Stimulated activated CD4-positive, alpha-beta T cell treated with anti-CD3 and anti-CD28 coated beads, Interleukin-4, amount 100 ng/mL, for 1 hour (primary cell): Measurements from ENCODE around the gene TUFM.
"Not testable (repeated sequence)": the region's sequence is repeated elsewhere in the genome, so short reads cannot be mapped to it uniquely, and the experiment has no call there.

Experiments
- DNase-seq: peaks from one replicate; pipeline ENCODE4 v3.0.0-alpha.2; 2020

Gene TUFM

GRCh38 chr16:28875134-28876018, 29.2 kb upstream of the TUFM start:
- DNase-seq, result no peak

- DNase-seq, result no peak
Measured at GRCh38 chr16:28874406-28874805, 28.3 kb upstream of the TUFM start.

- DNase-seq, result peak; percentile 61
Measured at GRCh38 chr16:28873543-28874201, 27.5 kb upstream of the TUFM start.

- DNase-seq, result no peak
Measured at GRCh38 chr16:28872952-28873351, 26.8 kb upstream of the TUFM start.

- no peak for DNase-seq
Measured at GRCh38 chr16:28869201-28869600, 23.1 kb upstream of the TUFM start.

DNA sequence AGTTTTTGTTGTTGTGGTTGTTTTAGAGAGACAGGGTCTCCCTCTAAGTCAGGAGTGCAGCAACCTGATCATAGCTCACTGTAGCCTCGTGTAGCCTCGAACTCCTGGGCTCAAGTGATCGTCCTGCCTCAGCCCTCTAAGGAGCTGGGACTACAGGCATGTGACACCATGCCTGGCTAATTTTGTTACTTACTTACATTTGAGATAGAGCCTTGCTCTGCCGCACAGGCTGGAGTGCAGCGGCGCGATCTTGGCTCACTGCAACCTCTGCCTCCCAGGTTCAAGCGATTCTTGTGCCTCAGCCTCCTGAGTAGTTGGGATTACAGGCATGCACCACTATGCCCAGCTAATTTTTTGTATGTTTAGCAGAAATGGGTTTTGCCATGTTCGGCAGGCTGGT, 21.5 kb upstream of the TUFM start:
- not testable (repeated sequence) for DNase-seq

DNA sequence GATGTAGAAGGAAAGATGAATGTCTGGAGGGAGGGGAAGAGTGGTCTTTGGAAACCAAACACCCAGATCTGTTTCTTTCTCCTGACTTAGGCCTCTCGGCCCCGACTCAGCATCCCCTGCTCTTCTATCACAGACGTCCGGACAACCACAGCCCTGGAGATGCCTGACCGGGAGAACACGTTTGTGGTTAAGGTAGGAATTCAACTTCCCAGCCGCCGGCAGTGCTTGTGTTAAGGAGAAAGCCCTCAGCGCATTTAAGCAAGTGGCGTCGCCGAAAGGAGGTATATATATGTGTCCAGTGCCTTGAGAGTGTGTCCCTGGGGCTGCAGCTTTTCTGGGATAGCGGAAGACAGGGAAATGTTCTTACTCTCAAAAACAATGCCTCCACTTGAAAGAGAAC, 21.1 kb upstream of the TUFM start:
- no peak for DNase-seq

DNA sequence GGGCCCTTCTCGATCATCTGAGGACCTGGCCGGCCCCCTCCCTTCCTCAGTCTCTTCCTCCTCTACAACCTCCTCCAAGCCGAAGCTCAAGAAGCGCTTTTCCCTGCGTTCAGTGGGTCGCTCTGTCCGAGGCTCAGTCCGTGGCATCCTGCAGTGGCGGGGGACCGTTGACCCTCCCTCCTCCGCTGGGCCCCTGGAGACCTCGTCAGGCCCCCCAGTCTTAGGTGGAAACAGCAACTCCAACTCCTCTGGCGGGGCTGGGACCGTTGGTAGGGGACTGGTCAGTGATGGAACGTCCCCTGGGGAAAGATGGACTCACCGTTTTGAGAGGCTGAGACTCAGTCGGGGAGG, 20.3 kb upstream of the TUFM start:
- no peak for DNase-seq

GRCh38 chr16:28865722-28866453, 19.7 kb upstream of the TUFM start:
- no peak for DNase-seq

GRCh38 chr16:28865001-28865688, 19.0 kb upstream of the TUFM start:
- DNase-seq, result no peak

GRCh38 chr16:28863929-28864793, 18.0 kb upstream of the TUFM start:
- no peak for DNase-seq

DNA sequence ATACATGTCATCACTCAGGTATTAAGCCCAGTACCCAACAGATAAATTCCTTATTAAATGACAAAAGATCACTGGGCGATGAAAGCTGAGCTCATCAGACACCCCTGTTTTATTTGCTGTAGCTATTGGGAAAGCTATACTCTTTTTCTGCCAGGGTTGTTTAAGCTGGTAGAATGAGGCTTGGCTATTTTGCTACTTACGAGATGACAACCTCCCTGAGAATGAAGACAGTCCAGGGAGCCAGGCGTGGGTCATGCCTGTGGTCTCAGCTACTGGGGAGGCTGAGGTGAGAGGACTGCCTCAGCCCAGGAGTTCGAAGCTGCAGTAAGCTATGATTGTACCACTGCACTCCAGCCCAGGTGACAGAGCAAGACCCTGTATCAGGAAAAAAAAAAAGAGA, 13.2 kb upstream of the TUFM start:
- no peak for DNase-seq

- DNase-seq, result no peak
Measured at GRCh38 chr16:28858421-28858820, 12.3 kb upstream of the TUFM start.

DNA sequence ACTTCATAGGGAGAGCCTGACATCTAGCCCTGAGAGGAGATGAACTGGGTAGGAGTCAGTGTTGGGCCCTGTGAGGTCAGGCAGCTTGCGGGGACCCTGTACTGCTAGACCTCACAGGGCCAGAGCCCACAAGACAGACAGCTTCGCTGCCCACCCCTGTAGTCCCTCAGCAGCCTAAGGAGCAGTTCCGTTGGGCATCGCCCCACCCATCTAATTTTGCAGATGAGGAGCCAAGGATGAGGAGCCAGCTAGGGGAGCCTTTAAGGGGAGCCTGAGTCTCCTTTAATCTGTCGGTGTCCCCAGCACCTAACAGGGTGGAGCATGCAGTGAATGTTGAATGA, 755 bp upstream of the TUFM start:
- no peak for DNase-seq

DNA sequence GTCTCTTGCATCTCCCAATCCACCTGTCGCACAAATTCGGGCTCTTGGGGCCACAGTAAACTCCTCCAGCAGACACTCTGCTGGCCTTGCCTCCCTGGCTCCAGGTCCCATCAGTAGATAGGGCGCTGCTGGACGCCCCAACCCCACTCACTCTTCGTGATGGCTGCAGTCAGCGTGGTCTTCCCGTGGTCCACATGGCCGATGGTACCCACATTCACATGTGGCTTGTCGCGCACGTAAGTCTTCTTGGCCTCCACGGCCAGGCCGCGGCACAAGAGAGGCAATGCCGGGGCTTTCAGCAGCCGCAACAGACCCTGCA, 428 bp downstream of the TUFM start:
- DNase-seq, result no peak

DNA sequence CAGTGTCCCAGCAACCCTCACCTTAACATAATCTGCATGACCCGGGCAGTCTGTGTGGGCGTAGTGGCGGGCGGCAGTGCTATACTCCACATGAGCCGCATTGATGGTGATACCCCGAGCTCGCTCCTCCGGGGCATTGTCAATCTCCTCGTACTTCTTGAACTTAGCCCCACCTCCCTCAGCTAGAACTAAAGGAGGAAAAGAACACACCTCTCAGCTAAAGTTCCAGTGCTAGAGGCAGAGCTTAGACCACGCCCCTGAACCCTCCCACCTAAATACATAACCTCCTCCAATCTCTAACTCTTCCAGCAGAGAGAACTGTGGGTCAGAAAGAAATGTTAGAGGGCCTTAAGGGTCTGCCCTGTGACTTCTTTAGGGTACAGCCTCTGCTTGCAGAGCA, 855 bp downstream of the TUFM start:
- peak; percentile 45 for DNase-seq

DNA sequence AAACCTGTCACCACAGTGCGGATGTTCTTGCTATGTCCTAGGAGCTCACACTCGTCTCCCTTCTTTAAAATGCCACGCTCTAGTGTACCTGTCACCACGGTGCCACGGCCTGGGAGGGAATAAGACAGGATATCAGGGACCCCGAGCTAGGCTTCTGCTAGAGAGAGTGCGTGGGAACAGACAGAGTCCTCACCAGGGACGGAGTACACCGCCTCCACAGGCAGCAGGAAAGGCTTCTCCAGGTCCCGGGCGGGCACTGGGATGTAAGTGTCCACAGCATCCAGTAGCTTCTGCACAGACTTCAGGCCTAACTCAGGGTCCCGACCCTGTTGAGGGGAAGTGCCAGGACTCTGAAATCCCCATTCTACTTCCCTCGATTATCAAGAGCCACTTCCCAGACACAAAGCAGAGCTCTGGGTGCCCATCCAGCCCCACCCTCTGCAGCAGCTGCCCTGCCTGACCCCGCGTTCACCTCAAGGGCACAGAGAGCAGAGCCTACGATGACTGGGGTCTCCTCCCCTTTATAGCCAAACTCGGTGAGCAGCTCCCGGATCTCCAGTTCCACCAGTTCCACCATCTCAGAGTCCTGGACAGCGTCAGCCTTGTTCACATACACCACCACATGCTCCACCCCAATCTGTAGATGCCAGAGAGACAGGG, 1.8 kb downstream of the TUFM start:
- no peak for DNase-seq

DNA sequence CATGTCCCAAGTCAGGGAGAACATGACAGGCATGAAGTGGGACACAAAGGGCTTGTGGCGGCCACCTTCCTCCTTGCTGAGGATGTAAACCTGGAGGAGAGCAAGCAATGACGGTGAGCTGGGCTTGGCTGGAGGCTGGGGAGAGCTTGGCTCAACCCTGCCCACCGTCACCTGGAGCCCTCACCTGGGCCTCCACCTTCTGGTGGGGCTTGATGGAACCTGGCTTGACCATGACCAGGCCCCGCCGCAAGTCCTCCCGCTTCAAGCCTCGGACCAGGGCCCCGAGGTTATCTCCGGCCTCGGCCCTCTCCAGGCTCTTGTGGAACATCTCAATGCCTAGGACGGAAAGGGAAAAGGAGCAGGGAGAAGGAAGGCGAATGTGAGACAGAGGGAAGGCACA, 2.4 kb downstream of the TUFM start:
- DNase-seq, result no peak

DNA sequence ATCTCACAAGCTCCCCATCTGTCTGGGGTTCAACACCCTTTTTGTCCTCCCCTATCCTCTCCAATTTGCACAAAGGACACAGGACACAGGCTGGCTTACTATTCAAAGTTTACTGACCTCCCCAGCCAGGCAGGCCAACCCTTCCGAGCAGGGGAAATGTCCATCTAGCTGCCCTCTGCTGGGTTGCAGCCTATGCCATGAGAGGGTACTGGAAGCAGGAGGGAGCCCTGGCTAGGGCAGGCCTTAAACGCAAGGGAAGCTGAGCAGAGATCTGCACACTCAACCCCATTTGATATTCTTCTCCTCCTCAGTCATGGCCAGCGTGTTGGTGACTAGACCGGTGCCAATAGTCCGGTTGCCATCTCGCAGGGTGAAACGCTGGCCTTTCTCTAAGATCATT, 3.5 kb downstream of the TUFM start:
- no peak for DNase-seq

DNA sequence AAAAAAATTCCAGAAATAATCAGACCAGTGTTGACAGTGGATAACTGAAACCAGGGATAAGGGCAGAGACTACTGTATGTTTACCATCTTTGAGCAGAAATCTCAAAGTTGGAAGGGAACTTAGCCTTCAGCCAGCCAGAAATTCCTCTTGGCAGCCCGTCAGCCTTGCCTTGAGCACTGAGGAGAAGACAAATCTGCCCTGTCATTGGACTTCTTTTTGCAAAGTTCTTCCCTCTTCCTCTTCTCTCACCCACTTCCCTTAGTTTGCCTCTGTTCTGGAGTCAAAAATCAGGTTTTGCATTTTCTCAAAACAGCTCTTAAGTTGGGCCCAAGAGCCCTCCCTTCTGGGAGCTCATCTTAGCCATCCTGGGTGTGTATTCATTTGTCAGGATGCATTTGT, 6.2 kb downstream of the TUFM start:
- DNase-seq, result no peak

GRCh38 chr16:28839004-28839639, 7.0 kb downstream of the TUFM start:
- no peak for DNase-seq

- no peak for DNase-seq
Measured at GRCh38 chr16:28838558-28838918, 7.6 kb downstream of the TUFM start.
